Measurements from ENCODE around the gene MAPKAP1.

GRCh38 chr9:125486576-125486975 lies 220.4 kb downstream of the MAPKAP1 start:
- TF ChIP-seq CTCF (IDR thresholded peaks at IDR 0.05) (no peak), POLR2AphosphoS5 (IDR thresholded peaks at IDR 0.05; ENCODE audit: insufficient read depth in 1 of 2, low read depth in 1 of 2) (no peak)

Measured in vagina (tissue), 2 donors.